ENCODE measurements around the gene KRTAP5-10. TPM values are rescaled to one million over a fixed set of nuclear protein-coding genes. Genes with fewer than 3 reads are reported as not detected.
"Not testable (repeated sequence)": the region's sequence is repeated elsewhere in the genome, so short reads cannot be mapped to it uniquely, and the experiment has no call there.

Gene KRTAP5-10
- total RNA-seq, 1 experiment from 2014 or later = not detected

GRCh38 chr11:71574418-71574817, 9.1 kb downstream of the KRTAP5-10 start:
- Histone ChIP-seq H3K27ac (no peak overlapping the region), H3K36me3 (no peaks in the 10 kb centered on the region), H3K4me1 (replicated peaks) (no peaks in the 10 kb centered on the region), H3K27me3 (replicated peaks) (no peaks in the 10 kb centered on the region), H3K4me3 (no peak overlapping the region), H3K9me3 (replicated peaks) (no peaks in the 10 kb centered on the region)
- DNase-seq (ENCODE audit: low read depth in 1 of 2, low spot score in 2 of 2) = no peak

- H3K4me1 ChIP-seq (replicated peaks) = no peaks in the 10 kb centered on the region
- H3K36me3 ChIP-seq = no peaks in the 10 kb centered on the region
- no peaks in the 10 kb centered on the region for H3K9me3 ChIP-seq (replicated peaks)
- no peak overlapping the region for H3K4me3 ChIP-seq
- H3K27ac ChIP-seq = no peak overlapping the region
- no peaks in the 10 kb centered on the region for H3K27me3 ChIP-seq (replicated peaks)
- no peak for DNase-seq (ENCODE audit: low read depth in 1 of 2, low spot score in 2 of 2)
Measured at GRCh38 chr11:71575723-71576424, 10.5 kb downstream of the KRTAP5-10 start.

- H3K27ac ChIP-seq; H3K36me3 ChIP-seq; DNase-seq (ENCODE audit: low read depth in 1 of 2, low spot score in 2 of 2); H3K4me1 ChIP-seq (replicated peaks); H3K27me3 ChIP-seq (replicated peaks); H3K9me3 ChIP-seq (replicated peaks); H3K4me3 ChIP-seq: not testable (repeated sequence)
Measured at GRCh38 chr11:71576688-71577465, 11.5 kb downstream of the KRTAP5-10 start.

GRCh38 chr11:71577469-71578004, 12.2 kb downstream of the KRTAP5-10 start:
- no peaks in the 10 kb centered on the region for H3K27me3 ChIP-seq (replicated peaks)
- H3K4me3 ChIP-seq = no peak overlapping the region
- H3K4me1 ChIP-seq (replicated peaks) = no peaks in the 10 kb centered on the region
- H3K27ac ChIP-seq = no peak overlapping the region
- H3K36me3 ChIP-seq = no peaks in the 10 kb centered on the region
- no peak for DNase-seq (ENCODE audit: low read depth in 1 of 2, low spot score in 2 of 2)
- H3K9me3 ChIP-seq (replicated peaks) = no peaks in the 10 kb centered on the region

- DNase-seq (ENCODE audit: low read depth in 1 of 2, low spot score in 2 of 2); H3K27ac ChIP-seq: not testable (repeated sequence)
Measured at GRCh38 chr11:71579513-71579912, 14.2 kb downstream of the KRTAP5-10 start.

GRCh38 chr11:71580057-71581003, 15.0 kb downstream of the KRTAP5-10 start:
- Histone ChIP-seq H3K27ac (no peak overlapping the region), H3K36me3 (no peaks in the 10 kb centered on the region), H3K9me3 (replicated peaks) (no peaks in the 10 kb centered on the region), H3K4me3 (no peak overlapping the region), H3K27me3 (replicated peaks) (no peaks in the 10 kb centered on the region), H3K4me1 (replicated peaks) (no peaks in the 10 kb centered on the region)
- peak; percentile 16 to 42 for DNase-seq (ENCODE audit: low read depth in 1 of 2, low spot score in 2 of 2)

More at GRCh38 chr11:71579513-71579912, 14.2 kb downstream of the KRTAP5-10 start:
- not testable (repeated sequence) for H3K9me3 ChIP-seq (replicated peaks); H3K4me3 ChIP-seq; H3K27me3 ChIP-seq (replicated peaks); H3K4me1 ChIP-seq (replicated peaks); H3K36me3 ChIP-seq

GRCh38 chr11:71581826-71582225, 16.5 kb downstream of the KRTAP5-10 start:
- no peaks in the 10 kb centered on the region for H3K9me3 ChIP-seq (replicated peaks)
- DNase-seq (ENCODE audit: low read depth in 1 of 2, low spot score in 2 of 2) = no peak
- H3K27me3 ChIP-seq (replicated peaks) = no peaks in the 10 kb centered on the region
- H3K36me3 ChIP-seq = no peaks in the 10 kb centered on the region
- H3K4me1 ChIP-seq (replicated peaks) = no peaks in the 10 kb centered on the region
- H3K27ac ChIP-seq = no peak overlapping the region
- no peak overlapping the region for H3K4me3 ChIP-seq

GRCh38 chr11:71582309-71582895, 17.0 kb downstream of the KRTAP5-10 start, which contains the start of gene KRTAP5-11:
Gene KRTAP5-11, minus strand, starts transcription at chr11:71582875. Its CDS starts 38 bp downstream, at chr11:71582837.
- H3K4me1 ChIP-seq (replicated peaks) = no peaks in the 10 kb centered on the region
- H3K36me3 ChIP-seq = no peaks in the 10 kb centered on the region
- H3K4me3 ChIP-seq = no peak within 1 kb of the TSS
- H3K9me3 ChIP-seq (replicated peaks) = no peaks in the 10 kb centered on the region
- H3K27ac ChIP-seq = no peak within 1 kb of the TSS
- H3K27me3 ChIP-seq (replicated peaks) = no peaks in the 10 kb centered on the region
- DNase-seq (ENCODE audit: low read depth in 1 of 2, low spot score in 2 of 2) = no peak

- not testable (repeated sequence) for H3K9me3 ChIP-seq (replicated peaks); DNase-seq (ENCODE audit: low read depth in 1 of 2, low spot score in 2 of 2); H3K27ac ChIP-seq
Measured at GRCh38 chr11:71582969-71583368, 17.6 kb downstream of the KRTAP5-10 start.

GRCh38 chr11:71585673-71586072, 20.3 kb downstream of the KRTAP5-10 start:
- H3K4me1 ChIP-seq (replicated peaks); H3K27ac ChIP-seq; H3K4me3 ChIP-seq; DNase-seq (ENCODE audit: low read depth in 1 of 2, low spot score in 2 of 2); H3K9me3 ChIP-seq (replicated peaks); H3K36me3 ChIP-seq; H3K27me3 ChIP-seq (replicated peaks): not testable (repeated sequence)

More at GRCh38 chr11:71582969-71583368, 17.6 kb downstream of the KRTAP5-10 start:
- H3K4me1 ChIP-seq (replicated peaks); H3K27me3 ChIP-seq (replicated peaks); H3K4me3 ChIP-seq; H3K36me3 ChIP-seq: not testable (repeated sequence)

- not testable (repeated sequence) for H3K27me3 ChIP-seq (replicated peaks); H3K9me3 ChIP-seq (replicated peaks); H3K4me3 ChIP-seq; H3K4me1 ChIP-seq (replicated peaks); H3K27ac ChIP-seq; DNase-seq (ENCODE audit: low read depth in 1 of 2, low spot score in 2 of 2); H3K36me3 ChIP-seq
Measured at GRCh38 chr11:71588314-71588713, 23.0 kb downstream of the KRTAP5-10 start.

GRCh38 chr11:71588822-71589545, 23.6 kb downstream of the KRTAP5-10 start:
- DNase-seq (ENCODE audit: low read depth in 1 of 2, low spot score in 2 of 2); H3K9me3 ChIP-seq (replicated peaks); H3K4me1 ChIP-seq (replicated peaks); H3K4me3 ChIP-seq; H3K36me3 ChIP-seq; H3K27me3 ChIP-seq (replicated peaks); H3K27ac ChIP-seq: not testable (repeated sequence)

GRCh38 chr11:71589546-71589920, 24.2 kb downstream of the KRTAP5-10 start:
- H3K27me3 ChIP-seq (replicated peaks); DNase-seq (ENCODE audit: low read depth in 1 of 2, low spot score in 2 of 2); H3K9me3 ChIP-seq (replicated peaks): not testable (repeated sequence)

More at GRCh38 chr11:71589546-71589920, 24.2 kb downstream of the KRTAP5-10 start:
- not testable (repeated sequence) for H3K4me1 ChIP-seq (replicated peaks); H3K36me3 ChIP-seq; H3K4me3 ChIP-seq; H3K27ac ChIP-seq
